IPS-20b (cell line): ENCODE measurements around the gene NPR1.
A peak's percentile ranks its signal among the peaks of the same experiment; 100 is the strongest.
"Not testable (repeated sequence)": the region's sequence is repeated elsewhere in the genome, so short reads cannot be mapped to it uniquely, and the experiment has no call there.

Source experiments
- H3K27ac ChIP-seq: one replicate; pipeline ENCODE4 v1.5.1; 2013; ENCODE audit warnings: low read length
- H3K27me3 ChIP-seq: 2 replicates; pipeline ENCODE4 v1.6.1; 2013; ENCODE audit warnings: mild to moderate bottlenecking, low read length, inconsistent platforms; ENCODE audit not compliant: insufficient read depth
- H3K36me3 ChIP-seq: 2 replicates; pipeline ENCODE4 v1.6.1; 2013; ENCODE audit warnings: low read depth, mild to moderate bottlenecking, inconsistent platforms, low read length, moderate library complexity; ENCODE audit not compliant: insufficient read depth
- H3K4me1 ChIP-seq: 2 replicates; pipeline ENCODE4 v1.6.1; 2013; ENCODE audit warnings: mild to moderate bottlenecking, control low read depth, inconsistent platforms, low read length, moderate library complexity; ENCODE audit not compliant: insufficient read depth
- H3K4me3 ChIP-seq: 2 replicates; pipeline ENCODE4 v1.5.1; 2013; ENCODE audit warnings: mild to moderate bottlenecking, low read length, inconsistent platforms
- H3K9ac ChIP-seq: 2 replicates; pipeline ENCODE4 v1.6.1; 2013; ENCODE audit warnings: low read depth, mild to moderate bottlenecking, inconsistent platforms, low read length, moderate library complexity
- H3K9me3 ChIP-seq: 2 replicates; pipeline ENCODE4 v1.6.1; 2013; ENCODE audit warnings: mild to moderate bottlenecking, low read depth, low read length, inconsistent platforms; ENCODE audit not compliant: insufficient read depth

Gene NPR1

DNA sequence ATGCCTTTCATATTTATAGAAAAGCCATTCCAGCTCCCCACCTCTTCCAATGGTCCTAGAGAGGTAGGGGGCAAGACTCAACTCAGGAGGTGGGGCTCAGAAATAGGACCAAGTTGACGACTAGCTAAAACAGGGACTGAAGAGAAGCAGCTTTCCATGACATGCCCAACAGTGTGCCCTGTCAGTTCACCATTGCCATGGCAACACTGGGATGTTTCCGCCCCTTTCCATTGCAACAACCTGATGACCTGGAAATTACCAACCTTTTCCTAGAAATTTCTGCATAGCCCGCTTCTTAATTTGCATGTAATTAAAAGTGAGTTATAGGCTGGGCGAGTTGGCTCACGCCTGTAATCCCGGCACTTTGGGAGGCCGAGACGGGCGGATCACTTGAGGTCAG, 27.0 kb downstream of the NPR1 start:
- Histone ChIP-seq H3K27me3 (no peaks in the 10 kb centered on the region), H3K36me3 (no peaks in the 10 kb centered on the region), H3K27ac (no peak overlapping the region), H3K4me3 (no peak overlapping the region), H3K9me3 (no peaks in the 10 kb centered on the region), H3K4me1 (no peaks in the 10 kb centered on the region), H3K9ac (no peak overlapping the region)

DNA sequence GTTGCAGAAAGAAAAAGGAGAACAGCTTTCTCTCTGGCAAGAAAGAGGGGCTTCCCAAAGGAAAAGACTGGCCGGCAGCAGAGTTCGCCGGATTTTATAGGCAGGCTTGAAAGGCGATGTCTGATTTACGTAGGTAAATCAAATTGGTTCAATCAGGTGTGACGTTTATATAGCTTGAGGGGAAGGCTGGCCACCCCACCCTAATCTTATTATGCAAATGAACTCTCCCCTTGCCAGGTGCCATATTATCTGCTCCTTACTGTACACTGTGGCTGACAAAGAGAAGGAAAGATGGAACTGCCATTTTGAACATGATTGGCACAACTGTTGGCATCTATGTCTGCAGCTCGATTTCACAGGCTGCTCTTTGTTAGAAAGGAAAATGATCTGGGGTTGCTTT, 32.5 kb downstream of the NPR1 start:
- Histone ChIP-seq H3K36me3 (no peaks in the 10 kb centered on the region), H3K9ac (no peak overlapping the region), H3K27ac (no peak overlapping the region), H3K9me3 (no peaks in the 10 kb centered on the region), H3K27me3 (no peaks in the 10 kb centered on the region), H3K4me3 (no peak overlapping the region), H3K4me1 (no peaks in the 10 kb centered on the region)

DNA sequence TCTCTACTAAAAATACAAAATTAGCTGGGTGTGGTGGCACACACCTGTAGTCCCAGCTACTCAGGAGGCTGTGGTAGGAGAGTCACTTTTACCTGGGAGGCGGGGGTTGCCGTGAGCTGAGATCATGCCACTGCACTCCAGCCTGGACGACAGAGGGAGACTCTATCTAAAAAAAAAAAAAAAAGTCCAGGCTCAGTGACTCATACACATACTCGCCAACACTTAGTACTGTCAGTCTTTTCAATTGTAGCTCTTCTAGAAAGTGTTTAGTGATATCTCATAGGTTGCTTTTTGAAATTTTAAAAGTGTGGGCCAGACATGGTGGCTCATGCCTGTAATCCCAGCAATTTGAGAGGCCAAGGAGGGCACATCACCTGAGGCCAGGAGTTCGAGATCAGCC, 37.7 kb downstream of the NPR1 start:
- not testable (repeated sequence) for H3K36me3 ChIP-seq, H3K9me3 ChIP-seq, H3K9ac ChIP-seq, H3K4me3 ChIP-seq, H3K27me3 ChIP-seq, H3K27ac ChIP-seq, H3K4me1 ChIP-seq

DNA sequence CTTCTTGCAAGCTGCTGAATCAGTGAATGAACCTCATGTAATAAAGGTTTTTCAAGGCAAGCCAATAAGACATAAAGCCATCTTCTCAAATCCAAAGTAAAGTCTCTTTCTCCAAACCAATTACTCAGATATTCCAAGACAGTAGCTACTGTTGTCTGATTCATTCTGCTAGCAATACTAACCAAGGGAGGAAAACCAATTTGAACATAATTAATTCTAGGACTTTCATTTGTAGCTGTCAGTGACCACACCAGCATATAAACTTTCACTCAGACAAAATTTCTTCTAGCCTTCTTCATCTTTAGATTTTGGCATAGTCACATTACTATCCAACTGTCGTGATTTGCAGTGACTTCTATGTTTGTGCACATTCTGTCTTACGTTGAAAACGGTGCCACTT, 38.8 kb downstream of the NPR1 start:
- Histone ChIP-seq H3K27me3 (no peaks in the 10 kb centered on the region), H3K4me1 (no peaks in the 10 kb centered on the region), H3K4me3 (no peak overlapping the region), H3K9me3 (no peaks in the 10 kb centered on the region), H3K27ac (no peak overlapping the region), H3K9ac (no peak overlapping the region), H3K36me3 (no peaks in the 10 kb centered on the region)

DNA sequence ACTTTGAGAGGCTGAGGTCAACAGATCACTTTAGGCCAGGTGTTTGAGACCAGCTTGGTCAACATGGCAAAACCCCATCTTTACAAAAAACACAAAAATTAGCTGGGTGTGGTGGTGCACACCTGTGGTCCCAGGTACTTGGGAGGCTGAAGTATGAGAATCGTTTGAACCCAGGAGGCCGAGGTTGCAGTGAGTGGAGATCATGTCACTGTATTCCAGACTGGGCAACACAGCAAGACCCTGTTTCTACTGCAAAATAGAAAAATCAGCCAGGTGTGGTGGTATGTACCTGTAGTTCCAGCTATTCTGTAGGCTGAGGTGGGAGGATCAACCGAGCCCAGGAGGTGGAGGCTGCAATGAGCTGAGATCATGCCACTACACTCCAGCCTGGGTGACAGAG, 45.2 kb downstream of the NPR1 start:
- no peaks in the 10 kb centered on the region for H3K27me3 ChIP-seq
- H3K9me3 ChIP-seq, result no peaks in the 10 kb centered on the region
- H3K9ac ChIP-seq, result no peak overlapping the region

DNA sequence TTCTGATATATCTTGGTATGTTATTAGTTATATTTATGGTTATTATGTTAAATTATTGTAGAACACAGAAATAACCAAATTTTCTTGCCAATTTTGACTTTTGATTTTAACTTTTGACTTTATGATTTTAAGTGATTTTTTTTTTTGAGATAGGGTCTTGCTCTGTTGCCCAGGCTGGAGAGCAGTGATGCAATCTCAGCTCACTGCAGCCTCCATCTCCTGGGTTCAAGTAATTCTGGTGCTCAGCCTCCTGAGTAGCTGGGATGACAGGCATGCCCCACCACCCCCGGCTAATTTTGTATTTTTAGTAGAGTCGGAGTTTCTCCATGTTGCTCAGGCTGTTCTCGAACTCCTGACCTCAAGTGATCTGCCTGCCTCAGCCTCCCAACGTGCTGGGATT, 46.1 kb downstream of the NPR1 start:
- not testable (repeated sequence) for H3K36me3 ChIP-seq, H3K9me3 ChIP-seq

More for the DNA sequence above, 45.2 kb downstream of the NPR1 start:
- Histone ChIP-seq H3K27ac (no peak overlapping the region), H3K36me3 (no peaks in the 10 kb centered on the region), H3K4me1 (no peaks in the 10 kb centered on the region; the same call in 1 of the 2 replicates), H3K4me3 (no peak overlapping the region)

DNA sequence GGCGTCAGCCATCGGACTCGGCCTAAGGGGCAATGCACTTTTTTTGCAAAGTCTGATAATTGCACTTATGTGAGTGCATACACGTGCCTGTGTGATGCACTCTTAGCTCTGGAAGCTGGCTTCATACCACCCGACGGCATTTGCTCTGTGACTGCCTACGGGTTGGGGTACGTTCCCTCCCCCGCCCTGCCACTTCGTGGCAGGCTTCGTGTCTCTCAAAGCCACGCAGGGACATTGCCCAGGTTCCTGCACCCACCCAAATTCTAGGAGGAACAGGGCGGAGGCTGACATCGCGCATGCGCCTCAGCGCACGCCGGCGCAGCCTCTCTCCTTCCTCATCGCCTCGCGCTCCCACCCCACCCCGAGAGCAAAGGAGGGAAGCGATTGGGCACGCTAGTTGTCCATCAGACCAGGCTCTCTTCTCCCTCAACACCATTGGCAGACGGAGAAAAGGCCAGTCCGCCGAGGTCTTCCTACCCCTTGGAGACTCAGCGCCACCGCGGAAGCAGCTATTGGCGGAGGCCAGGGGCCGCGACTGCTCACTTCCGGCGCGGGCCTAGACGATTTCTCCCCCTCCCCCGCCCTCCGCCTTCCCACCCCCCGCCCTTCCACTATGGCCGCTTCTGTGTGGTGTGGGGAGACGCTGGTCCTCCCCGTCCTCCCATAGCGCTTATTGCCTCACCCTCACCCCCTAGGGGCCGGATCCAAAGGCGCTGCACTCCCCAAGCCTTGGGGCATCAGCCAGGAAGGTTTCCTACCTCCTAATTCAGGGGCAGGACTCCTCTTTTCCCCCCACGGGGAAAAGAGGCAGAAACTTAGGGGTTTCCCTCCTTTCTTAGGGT, 49.2 kb downstream of the NPR1 start, which contains the start of gene INTS3:
Gene INTS3 (plus strand): TSS at position 588 of the 842 bp plus-strand sequence. CDS start 585 bp downstream, outside the sequence.
- peaks cover 14% of the 10 kb centered on the region; the same call in 1 of the 2 replicates for H3K36me3 ChIP-seq
- no peaks in the 10 kb centered on the region for H3K27me3 ChIP-seq
- peak within 1 kb of the TSS; percentile 100 for H3K27ac ChIP-seq
- peaks cover 19% of the 10 kb centered on the region for H3K4me1 ChIP-seq
- no peaks in the 10 kb centered on the region for H3K9me3 ChIP-seq
- peak within 1 kb of the TSS; percentile 100 for H3K9ac ChIP-seq
- peak within 1 kb of the TSS; percentile 99 for H3K4me3 ChIP-seq

More for the DNA sequence above, 46.1 kb downstream of the NPR1 start:
- not testable (repeated sequence) for H3K9ac ChIP-seq, H3K27ac ChIP-seq, H3K4me1 ChIP-seq, H3K4me3 ChIP-seq, H3K27me3 ChIP-seq

DNA sequence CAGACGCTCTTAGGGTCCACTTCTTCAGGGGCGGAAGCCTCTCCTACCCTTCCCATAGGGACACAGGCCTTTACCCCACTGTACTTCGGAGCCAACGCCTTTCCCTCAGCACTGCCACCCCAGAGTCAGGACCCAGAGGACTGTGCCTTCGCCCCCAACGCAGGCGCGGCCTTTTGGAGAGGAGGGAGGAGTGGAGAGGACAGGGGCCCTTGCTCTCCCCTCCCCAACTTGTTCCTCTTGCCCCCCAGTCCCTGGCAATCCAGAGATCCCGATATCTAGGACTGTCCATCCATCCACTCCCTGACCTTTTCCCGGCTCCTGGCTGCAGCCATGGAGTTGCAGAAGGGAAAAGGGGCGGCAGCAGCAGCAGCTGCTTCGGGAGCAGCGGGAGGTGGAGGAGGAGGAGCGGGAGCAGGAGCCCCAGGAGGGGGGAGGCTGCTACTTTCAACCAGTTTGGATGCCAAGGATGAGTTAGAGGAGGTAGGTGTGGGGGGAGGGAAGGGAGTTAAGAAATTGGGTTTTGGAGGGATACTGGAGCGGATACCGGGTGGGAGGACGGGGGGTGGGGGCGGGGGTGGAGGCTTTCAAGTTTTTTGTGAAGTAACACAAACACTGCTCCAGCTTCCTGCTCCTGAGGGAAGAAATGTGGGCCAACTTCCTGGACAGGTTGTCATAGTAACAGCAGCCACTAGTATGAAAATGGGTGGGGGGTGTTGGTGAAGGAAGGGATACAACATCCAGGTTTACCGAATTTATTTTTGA, 50.0 kb downstream of the NPR1 start:
- Histone ChIP-seq H3K4me1 (peaks cover 19% of the 10 kb centered on the region), H3K4me3 (peak overlapping the region; percentile 99), H3K27ac (peak overlapping the region; percentile 100), H3K36me3 (peaks cover 17% of the 10 kb centered on the region; the same call in 1 of the 2 replicates), H3K27me3 (no peaks in the 10 kb centered on the region), H3K9me3 (no peaks in the 10 kb centered on the region), H3K9ac (peak overlapping the region; percentile 100)

DNA sequence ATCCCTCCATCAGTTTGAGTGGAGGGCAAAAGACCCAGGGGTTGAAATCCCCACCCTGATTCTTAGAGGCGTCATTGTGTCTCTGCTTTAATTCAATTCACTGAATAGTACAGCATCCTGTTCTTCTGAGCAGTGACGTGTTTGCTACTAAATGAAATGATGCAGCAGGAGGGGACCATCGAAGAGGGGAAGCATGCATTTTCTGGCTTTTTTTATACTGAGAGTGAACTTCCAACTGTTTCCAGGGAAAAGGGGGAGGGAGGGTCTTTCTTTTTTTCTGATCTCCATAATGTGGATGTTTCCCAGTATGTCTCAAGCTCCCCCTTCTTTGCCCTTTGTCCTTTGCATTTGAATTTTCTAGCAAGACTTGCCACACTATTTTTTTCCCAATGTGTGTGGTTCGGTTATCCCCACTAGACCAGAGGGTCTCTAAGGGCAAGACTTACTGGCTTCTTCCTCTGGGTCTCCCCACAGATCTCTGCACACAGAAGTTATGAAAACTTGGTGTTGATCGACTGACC, 52.0 kb downstream of the NPR1 start:
- H3K4me1 ChIP-seq, result peaks cover 19% of the 10 kb centered on the region
- H3K9ac ChIP-seq, result peak overlapping the region; percentile 39; the same call in 1 of the 2 replicates
- H3K27me3 ChIP-seq, result no peaks in the 10 kb centered on the region
- no peak overlapping the region for H3K27ac ChIP-seq
- H3K36me3 ChIP-seq, result peaks cover 34% of the 10 kb centered on the region
- H3K9me3 ChIP-seq, result no peaks in the 10 kb centered on the region
- H3K4me3 ChIP-seq, result peak overlapping the region; percentile 15; the same call in 1 of the 2 replicates

DNA sequence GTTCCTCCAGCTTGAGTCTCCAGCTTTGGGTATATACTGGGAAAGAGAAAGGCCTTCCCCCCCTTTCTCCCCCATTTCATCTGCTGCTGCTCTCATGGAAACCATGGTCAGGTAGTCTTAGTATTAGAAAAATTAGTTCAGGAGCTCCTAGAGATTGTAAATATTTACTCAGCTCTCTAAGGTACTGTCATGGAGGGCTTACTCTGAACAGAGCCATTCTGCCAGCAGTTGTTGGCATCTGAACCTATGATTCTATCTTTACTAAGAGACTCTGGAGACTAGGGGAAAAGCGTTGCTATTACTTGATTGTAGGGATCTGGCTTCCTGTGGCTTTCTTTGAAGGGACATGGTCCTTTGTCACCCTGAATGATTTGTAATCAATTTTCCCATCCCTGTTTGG, 55.5 kb downstream of the NPR1 start:
- peaks cover 17% of the 10 kb centered on the region for H3K4me1 ChIP-seq
- peaks cover 48% of the 10 kb centered on the region for H3K36me3 ChIP-seq
- H3K27ac ChIP-seq, result no peak overlapping the region
- no peak overlapping the region for H3K4me3 ChIP-seq
- H3K27me3 ChIP-seq, result no peaks in the 10 kb centered on the region
- no peaks in the 10 kb centered on the region for H3K9me3 ChIP-seq
- peak overlapping the region; percentile 46; the same call in 1 of the 2 replicates for H3K9ac ChIP-seq

DNA sequence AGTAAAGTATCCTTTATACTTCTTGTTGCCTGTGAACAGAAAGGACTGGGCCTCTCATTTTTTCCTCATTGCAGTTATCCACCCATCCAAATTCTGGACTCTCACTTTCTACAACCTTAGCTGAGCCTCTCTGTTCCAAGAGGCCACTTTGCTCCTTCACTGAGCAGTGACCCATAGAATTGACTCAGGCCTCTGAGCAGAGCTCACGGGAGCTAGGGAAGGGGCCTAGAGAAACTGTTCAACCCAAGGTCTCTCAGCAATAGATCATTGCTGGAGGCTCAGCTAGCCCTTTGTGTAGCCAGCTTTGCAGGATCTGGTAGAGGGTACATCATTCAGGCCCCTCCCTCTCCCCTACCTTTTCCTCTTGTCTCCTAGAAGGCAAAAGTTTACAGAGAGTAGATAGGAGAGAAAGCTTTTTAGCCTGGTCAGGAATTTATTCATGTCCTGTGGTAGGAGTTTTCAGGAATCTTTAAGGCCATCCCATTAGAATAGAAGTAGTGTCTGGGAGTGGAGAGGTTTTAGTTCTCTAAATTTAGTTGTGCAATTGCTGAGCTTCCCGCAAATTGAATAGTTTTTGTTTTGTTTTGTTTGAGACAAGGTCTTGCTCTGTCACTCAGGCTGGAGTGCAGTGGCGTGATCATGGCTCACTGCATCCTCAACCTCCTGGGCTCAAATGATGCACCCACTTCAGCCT, 56.1 kb downstream of the NPR1 start:
- Histone ChIP-seq H3K36me3 (peaks cover 48% of the 10 kb centered on the region), H3K9me3 (no peaks in the 10 kb centered on the region), H3K4me1 (peaks cover 12% of the 10 kb centered on the region; the same call in 1 of the 2 replicates), H3K27me3 (no peaks in the 10 kb centered on the region), H3K9ac (peak overlapping the region; percentile 46; the same call in 1 of the 2 replicates), H3K27ac (no peak overlapping the region), H3K4me3 (no peak overlapping the region)
